H9 (cell line): Measurements from ENCODE around the gene IGFBP3. TPM values are rescaled to one million over a fixed set of nuclear protein-coding genes. Genes with fewer than 3 reads are reported as not detected.
A peak's percentile ranks its signal among the peaks of the same experiment; 100 is the strongest.

Source experiments
- DNase-seq: peaks from one replicate; pipeline ENCODE4 v3.0.0-alpha.2; 2017
- H2AFZ ChIP-seq: one replicate; pipeline ENCODE4 v1.6.1; 2013; ENCODE audit warnings: mild to moderate bottlenecking, low read length, control low read depth, moderate library complexity
- H2AK5ac ChIP-seq: 2 replicates; pipeline ENCODE4 v1.6.1; 2013; ENCODE audit warnings: low read length, control low read depth, mixed read lengths; ENCODE audit not compliant: insufficient read length
- H2BK120ac ChIP-seq: one replicate; pipeline ENCODE4 v1.6.1; 2013; ENCODE audit warnings: low read depth, mild to moderate bottlenecking, low read length, control low read depth, inconsistent platforms; ENCODE audit not compliant: poor library complexity, severe bottlenecking
- H2BK12ac ChIP-seq: 2 replicates; pipeline ENCODE4 v1.6.1; 2013; ENCODE audit warnings: low read length, control low read depth, mixed read lengths, low read depth; ENCODE audit not compliant: insufficient read length
- H2BK15ac ChIP-seq: 2 replicates; pipeline ENCODE4 v1.6.1; 2013; ENCODE audit warnings: low read depth, low read length, control low read depth
- H2BK20ac ChIP-seq: one replicate; pipeline ENCODE4 v1.6.1; 2013; ENCODE audit warnings: low read depth, mild to moderate bottlenecking, low read length, control low read depth, inconsistent platforms; ENCODE audit not compliant: poor library complexity, severe bottlenecking
- H2BK5ac ChIP-seq: 2 replicates; pipeline ENCODE4 v1.6.1; 2013; ENCODE audit warnings: low read length, control low read depth, mixed read lengths; ENCODE audit not compliant: insufficient read length
- H3K14ac ChIP-seq: 2 replicates; pipeline ENCODE4 v1.6.1; 2013; ENCODE audit warnings: low read length, control low read depth; ENCODE audit not compliant: insufficient read depth
- H3K18ac ChIP-seq: 2 replicates; pipeline ENCODE4 v1.6.1; 2013; ENCODE audit warnings: low read depth, mild to moderate bottlenecking, mixed read lengths, low read length, control low read depth; ENCODE audit not compliant: insufficient read length
- H3K23ac ChIP-seq: 2 replicates; pipeline ENCODE4 v1.6.1; 2013; ENCODE audit warnings: low read length, control low read depth, mixed read lengths, low read depth; ENCODE audit not compliant: insufficient read length
- H3K23me2 ChIP-seq: 2 replicates; pipeline ENCODE4 v1.6.1; 2013; ENCODE audit warnings: low read depth, mild to moderate bottlenecking, mixed read lengths, low read length, control low read depth; ENCODE audit not compliant: insufficient read length, poor library complexity, severe bottlenecking
- H3K27ac ChIP-seq: 2 replicates; pipeline ENCODE4 v1.5.1; 2013; ENCODE audit warnings: low read length, control low read depth, mixed read lengths, low read depth; ENCODE audit not compliant: insufficient read length
- H3K27me3 ChIP-seq: 2 replicates; pipeline ENCODE4 v1.6.1; 2013; ENCODE audit warnings: low read length, control low read depth, inconsistent platforms; ENCODE audit not compliant: insufficient read depth
- H3K4ac ChIP-seq: 2 replicates; pipeline ENCODE4 v1.6.1; 2013; ENCODE audit warnings: low read depth, mild to moderate bottlenecking, control low read depth, inconsistent platforms, low read length, moderate library complexity
- H3K4me1 ChIP-seq: 2 replicates; pipeline ENCODE4 v1.6.1; 2013; ENCODE audit warnings: low read length, control low read depth, inconsistent platforms; ENCODE audit not compliant: insufficient read depth
- H3K4me2 ChIP-seq: 2 replicates; pipeline ENCODE4 v1.6.1; 2013; ENCODE audit warnings: low read length, control low read depth, mixed read lengths; ENCODE audit not compliant: insufficient read length, insufficient read depth
- H3K56ac ChIP-seq: 2 replicates; pipeline ENCODE4 v1.6.1; 2013; ENCODE audit warnings: low read depth, mild to moderate bottlenecking, mixed read lengths, low read length, control low read depth; ENCODE audit not compliant: insufficient read length
- H3K79me1 ChIP-seq: 2 replicates; pipeline ENCODE4 v1.6.1; 2013; ENCODE audit warnings: low read depth, mild to moderate bottlenecking, moderate library complexity, low read length, control low read depth, inconsistent platforms; ENCODE audit not compliant: insufficient read depth, poor library complexity, severe bottlenecking
- H3K79me2 ChIP-seq: 2 replicates; pipeline ENCODE4 v1.6.1; 2013; ENCODE audit warnings: low read length, control low read depth, inconsistent platforms; ENCODE audit not compliant: insufficient read depth
- H3K9ac ChIP-seq: 2 replicates; pipeline ENCODE4 v1.6.1; 2013; ENCODE audit warnings: low read length, control low read depth, mixed read lengths; ENCODE audit not compliant: insufficient read length; ENCODE audit errors: extremely low read depth
- H3K9me3 ChIP-seq: one replicate; pipeline ENCODE4 v1.6.1; 2013; ENCODE audit warnings: low read depth, low read length, inconsistent platforms; ENCODE audit not compliant: control insufficient read depth
- H3T11ph ChIP-seq: one replicate; pipeline ENCODE4 v1.6.1; 2013; ENCODE audit warnings: mild to moderate bottlenecking, low read length, control low read depth, inconsistent platforms
- H4K20me1 ChIP-seq: one replicate; pipeline ENCODE4 v1.6.1; 2013; ENCODE audit not compliant: control insufficient read depth, insufficient read length, insufficient read depth
- H4K5ac ChIP-seq: 2 replicates; pipeline ENCODE4 v1.6.1; 2013; ENCODE audit warnings: low read depth, mild to moderate bottlenecking, mixed read lengths, low read length, control low read depth; ENCODE audit not compliant: insufficient read length
- H4K8ac ChIP-seq: replicated peaks from 2 replicates; pipeline ENCODE4 v1.6.1; 2013; ENCODE audit warnings: low read length, control low read depth, mixed read lengths, low read depth; ENCODE audit not compliant: insufficient read length
- H4K91ac ChIP-seq: 2 replicates; pipeline ENCODE4 v1.6.1; 2013; ENCODE audit warnings: low read depth, mild to moderate bottlenecking, moderate library complexity, mixed read lengths, low read length, control low read depth; ENCODE audit not compliant: insufficient read length
- H3K27ac Mint-ChIP-seq, 3 experiments: 2 replicates in 2 of 3; 3 replicates in 1 of 3; pipeline ENCODE4 v1.8.0; 2020 to 2021; ENCODE audit warnings: mixed read lengths in 3 of 3, mild to moderate bottlenecking in 1 of 3, moderate library complexity in 1 of 3
- H3K27me3 Mint-ChIP-seq: 2 replicates; pipeline ENCODE4 v1.8.0; 2021; ENCODE audit warnings: low read depth, mild to moderate bottlenecking, moderate library complexity, mixed read lengths
- H3K36me3 Mint-ChIP-seq, 3 experiments: 2 replicates in 2 of 3; 3 replicates in 1 of 3; pipeline ENCODE4 v1.8.0; 2020 to 2021; ENCODE audit warnings: low read depth in 3 of 3, mixed read lengths in 3 of 3; ENCODE audit not compliant: insufficient read depth in 1 of 3
- H3K4me1 Mint-ChIP-seq, 2 experiments: 2 replicates each; pipeline ENCODE4 v1.8.0; 2020; ENCODE audit warnings: mixed read lengths in 2 of 2
- H3K4me3 Mint-ChIP-seq, 2 experiments: 2 replicates in 1 of 2; 3 replicates in 1 of 2; pipeline ENCODE4 v1.8.0; 2020 to 2021; ENCODE audit warnings: mild to moderate bottlenecking in 2 of 2, mixed read lengths in 2 of 2, moderate library complexity in 1 of 2
- H3K9me3 Mint-ChIP-seq, 2 experiments: 2 replicates in 1 of 2; 3 replicates in 1 of 2; pipeline ENCODE4 v1.8.0; 2020; ENCODE audit warnings: mild to moderate bottlenecking in 2 of 2, mixed read lengths in 2 of 2, moderate library complexity in 1 of 2
- WGBS: extraction: QIAGEN DNeasy Blood & Tissue Kit; methylation state at CpG from one replicate; pipeline ENCODE4 v1.1.7; 2013; ENCODE audit warnings: missing lambda C conversion rate, low lambda C conversion rate, mixed read lengths; ENCODE audit not compliant: insufficient read length; ENCODE audit errors: extremely low coverage; 5-methylcytosine and 5-hydroxymethylcytosine counted together
- total RNA-seq: library from RNA; stranded (reverse); gene quantifications from 2 replicates; pipeline ENCODE4 v1.2.1, GENCODE V29; 2021
- TF ChIP-seq, protein P1 (sequence below): fragments of 200-600 bp; sonication (generic); conservative IDR thresholded peaks from 3 replicates; pipeline ENCODE4 v1.8.0; 2021; ENCODE audit warnings: antibody characterized with exemption, mild to moderate bottlenecking

The IGFBP3 gene
- total RNA-seq, 1 experiment from 2014 or later = 10.0 TPM

DNA sequence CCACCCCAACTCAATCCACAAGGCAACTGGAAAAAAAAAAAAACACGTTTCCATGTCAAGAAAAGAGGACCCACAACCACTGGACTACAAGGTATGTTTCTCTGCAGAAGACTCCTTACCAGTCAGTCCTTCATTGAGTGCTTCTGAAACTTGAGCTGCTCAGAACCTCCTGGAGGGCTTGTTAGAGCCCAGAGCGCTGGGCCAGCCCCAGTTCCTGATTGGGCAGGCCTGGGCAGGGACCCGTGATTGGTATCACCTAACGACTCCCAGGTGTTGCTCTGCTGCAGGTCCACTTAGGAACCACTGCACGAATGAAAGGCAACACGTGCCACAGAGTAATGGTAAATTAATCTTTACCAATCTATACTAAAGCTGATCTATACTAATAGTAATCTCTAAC is 47.7 kb downstream of the IGFBP3 start:
- H3K27ac ChIP-seq = no peak overlapping the region
- no peaks in the 10 kb centered on the region for H4K20me1 ChIP-seq
- Mint-ChIP-seq H3K27ac (no peak overlapping the region), H3K27me3 (peaks cover 4% of the 10 kb centered on the region), H3K4me1 (no peaks in the 10 kb centered on the region), H3K9me3 (peaks cover 15 to 23% of the 10 kb centered on the region in 2 experiments), H3K36me3 (peaks cover 3 to 14% (median 7%) of the 10 kb centered on the region in 3 experiments; a peak in 6 of 7 replicates), H3K4me3 (no peak overlapping the region)
- no peak overlapping the region for H3K4me2 ChIP-seq
- no peak overlapping the region for H2BK120ac ChIP-seq
- no peaks in the 10 kb centered on the region for H3K27me3 ChIP-seq
- H4K5ac ChIP-seq = no peak overlapping the region
- no peaks in the 10 kb centered on the region for H3K4me1 ChIP-seq
- no peak overlapping the region for H2BK15ac ChIP-seq
- no peak overlapping the region for H4K8ac ChIP-seq
- TF ChIP-seq, protein P1, sequence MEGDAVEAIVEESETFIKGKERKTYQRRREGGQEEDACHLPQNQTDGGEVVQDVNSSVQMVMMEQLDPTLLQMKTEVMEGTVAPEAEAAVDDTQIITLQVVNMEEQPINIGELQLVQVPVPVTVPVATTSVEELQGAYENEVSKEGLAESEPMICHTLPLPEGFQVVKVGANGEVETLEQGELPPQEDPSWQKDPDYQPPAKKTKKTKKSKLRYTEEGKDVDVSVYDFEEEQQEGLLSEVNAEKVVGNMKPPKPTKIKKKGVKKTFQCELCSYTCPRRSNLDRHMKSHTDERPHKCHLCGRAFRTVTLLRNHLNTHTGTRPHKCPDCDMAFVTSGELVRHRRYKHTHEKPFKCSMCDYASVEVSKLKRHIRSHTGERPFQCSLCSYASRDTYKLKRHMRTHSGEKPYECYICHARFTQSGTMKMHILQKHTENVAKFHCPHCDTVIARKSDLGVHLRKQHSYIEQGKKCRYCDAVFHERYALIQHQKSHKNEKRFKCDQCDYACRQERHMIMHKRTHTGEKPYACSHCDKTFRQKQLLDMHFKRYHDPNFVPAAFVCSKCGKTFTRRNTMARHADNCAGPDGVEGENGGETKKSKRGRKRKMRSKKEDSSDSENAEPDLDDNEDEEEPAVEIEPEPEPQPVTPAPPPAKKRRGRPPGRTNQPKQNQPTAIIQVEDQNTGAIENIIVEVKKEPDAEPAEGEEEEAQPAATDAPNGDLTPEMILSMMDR = no peak
- no peaks in the 10 kb centered on the region for H3K79me2 ChIP-seq
- H3K23me2 ChIP-seq = no peaks in the 10 kb centered on the region
- no peak overlapping the region for H3T11ph ChIP-seq
- no peak overlapping the region for H3K9ac ChIP-seq
- no peak overlapping the region for H3K18ac ChIP-seq
- no peak overlapping the region for H2AFZ ChIP-seq
- H3K4ac ChIP-seq = no peak overlapping the region
- H3K9me3 ChIP-seq = peaks cover 13% of the 10 kb centered on the region
- H2BK12ac ChIP-seq = no peak overlapping the region
- no peak overlapping the region for H3K56ac ChIP-seq
- peak; percentile 28 for DNase-seq
- no peak overlapping the region for H2BK5ac ChIP-seq
- no peak overlapping the region for H4K91ac ChIP-seq
- no peak overlapping the region for H2BK20ac ChIP-seq
- H3K14ac ChIP-seq = no peak overlapping the region
- no CpG with 5 or more reads among the region's 6 CpGs for WGBS
- no peak overlapping the region for H2AK5ac ChIP-seq
- no peak overlapping the region for H3K23ac ChIP-seq
- H3K79me1 ChIP-seq = no peaks in the 10 kb centered on the region
